Measurements from ENCODE around the gene BRAT1.

DNA sequence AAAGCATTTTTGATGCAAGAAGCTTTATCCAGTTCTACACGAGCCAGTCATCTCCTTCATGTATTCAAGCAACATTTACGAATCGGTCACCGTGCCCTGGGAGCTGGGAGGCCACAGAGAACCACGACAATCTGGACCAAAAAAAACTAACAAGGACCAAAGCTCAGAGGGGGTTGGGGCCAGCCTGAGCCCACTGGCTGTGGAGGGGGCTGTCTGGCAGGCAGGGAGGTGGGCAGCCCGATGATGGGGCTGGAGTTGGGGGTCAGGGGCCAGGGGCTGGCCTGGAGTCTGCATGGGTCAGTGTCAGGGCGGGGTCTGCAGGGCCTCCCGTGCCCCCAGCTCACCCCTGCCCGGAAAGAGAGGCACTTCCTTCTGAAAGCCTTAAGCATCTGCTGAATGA is 66.6 kb downstream of the BRAT1 start:
- TF ChIP-seq, protein P1, sequence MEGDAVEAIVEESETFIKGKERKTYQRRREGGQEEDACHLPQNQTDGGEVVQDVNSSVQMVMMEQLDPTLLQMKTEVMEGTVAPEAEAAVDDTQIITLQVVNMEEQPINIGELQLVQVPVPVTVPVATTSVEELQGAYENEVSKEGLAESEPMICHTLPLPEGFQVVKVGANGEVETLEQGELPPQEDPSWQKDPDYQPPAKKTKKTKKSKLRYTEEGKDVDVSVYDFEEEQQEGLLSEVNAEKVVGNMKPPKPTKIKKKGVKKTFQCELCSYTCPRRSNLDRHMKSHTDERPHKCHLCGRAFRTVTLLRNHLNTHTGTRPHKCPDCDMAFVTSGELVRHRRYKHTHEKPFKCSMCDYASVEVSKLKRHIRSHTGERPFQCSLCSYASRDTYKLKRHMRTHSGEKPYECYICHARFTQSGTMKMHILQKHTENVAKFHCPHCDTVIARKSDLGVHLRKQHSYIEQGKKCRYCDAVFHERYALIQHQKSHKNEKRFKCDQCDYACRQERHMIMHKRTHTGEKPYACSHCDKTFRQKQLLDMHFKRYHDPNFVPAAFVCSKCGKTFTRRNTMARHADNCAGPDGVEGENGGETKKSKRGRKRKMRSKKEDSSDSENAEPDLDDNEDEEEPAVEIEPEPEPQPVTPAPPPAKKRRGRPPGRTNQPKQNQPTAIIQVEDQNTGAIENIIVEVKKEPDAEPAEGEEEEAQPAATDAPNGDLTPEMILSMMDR (IDR thresholded peaks at IDR 0.05; ENCODE audit: low read length), result no peak
- no peak for TF ChIP-seq EZH2phosphoT487 (IDR thresholded peaks at IDR 0.05; ENCODE audit: low read length)
